DND-41 (cell line): Measurements from ENCODE around the gene DIP2B.

Experiments used
- ATAC-seq: fragments of 200-7000 bp; cut with Tn5 transposase; 3 replicates; pipeline ENCODE4 v1.9.1; 2021; ENCODE audit warnings: low read depth; ENCODE audit not compliant: insufficient read depth
- DNase-seq: peaks from one replicate; pipeline ENCODE4 v3.0.0-alpha.2; 2020
- H2AFZ ChIP-seq: 2 replicates; pipeline ENCODE4 v1.6.0; 2012; ENCODE audit warnings: low read depth, low read length
- H3K27ac ChIP-seq: 2 replicates; pipeline ENCODE4 v1.5.1; 2012; ENCODE audit warnings: low read length, inconsistent platforms
- H3K27me3 ChIP-seq: fragments of 200-600 bp; sonication (generic); 2 replicates; pipeline ENCODE4 v1.6.0; 2012; ENCODE audit warnings: low read length, mild to moderate bottlenecking, inconsistent platforms; ENCODE audit not compliant: insufficient read depth, poor library complexity
- H3K36me3 ChIP-seq: 2 replicates; pipeline ENCODE4 v1.5.1; 2012; ENCODE audit warnings: low read length, inconsistent platforms; ENCODE audit not compliant: insufficient read depth
- H3K4me1 ChIP-seq: 2 replicates; pipeline ENCODE4 v1.5.1; 2012; ENCODE audit warnings: mild to moderate bottlenecking, low read length; ENCODE audit not compliant: insufficient read depth
- H3K4me2 ChIP-seq: 2 replicates; pipeline ENCODE4 v1.6.0; 2012; ENCODE audit warnings: mild to moderate bottlenecking, moderate library complexity, low read length, inconsistent platforms; ENCODE audit not compliant: insufficient read depth
- H3K4me3 ChIP-seq, 2 experiments: fragments of 200-600 bp in 1 of 2; shearing (Covaris generic) in 1 of 2; 2 replicates each; pipeline ENCODE4 v1.5.1; 2012 to 2016; ENCODE audit warnings: inconsistent platforms in 2 of 2, low read length in 2 of 2, mild to moderate bottlenecking in 2 of 2, low read depth in 1 of 2, moderate library complexity in 1 of 2
- H3K79me2 ChIP-seq: 2 replicates; pipeline ENCODE4 v1.6.0; 2012; ENCODE audit warnings: low read length, inconsistent platforms; ENCODE audit not compliant: insufficient read depth
- H3K9ac ChIP-seq: 2 replicates; pipeline ENCODE4 v1.6.0; 2012; ENCODE audit warnings: low read depth, mild to moderate bottlenecking, inconsistent platforms, low read length, moderate library complexity
- H3K9me3 ChIP-seq: 2 replicates; pipeline ENCODE4 v1.5.1; 2012; ENCODE audit warnings: low read length, moderate library complexity, mild to moderate bottlenecking, inconsistent platforms; ENCODE audit not compliant: insufficient read depth, severe bottlenecking
- H4K20me1 ChIP-seq: 2 replicates; pipeline ENCODE4 v1.6.0; 2012; ENCODE audit warnings: low read length; ENCODE audit not compliant: insufficient read depth
- EZH2 ChIP-seq: IDR thresholded peaks from 3 replicates; pipeline ENCODE4 v1.6.1; 2012; ENCODE audit warnings: borderline replicate concordance, low read depth, mild to moderate bottlenecking, moderate library complexity, low read length, inconsistent platforms; ENCODE audit not compliant: severe bottlenecking
- TF ChIP-seq, protein P1 (sequence below): IDR thresholded peaks from 2 replicates; pipeline ENCODE4 v1.5.1; 2012; ENCODE audit warnings: borderline replicate concordance, low read length, moderate library complexity, mild to moderate bottlenecking; ENCODE audit not compliant: poor library complexity, severe bottlenecking; ENCODE audit errors: extremely low read depth

DIP2B gene

DNA sequence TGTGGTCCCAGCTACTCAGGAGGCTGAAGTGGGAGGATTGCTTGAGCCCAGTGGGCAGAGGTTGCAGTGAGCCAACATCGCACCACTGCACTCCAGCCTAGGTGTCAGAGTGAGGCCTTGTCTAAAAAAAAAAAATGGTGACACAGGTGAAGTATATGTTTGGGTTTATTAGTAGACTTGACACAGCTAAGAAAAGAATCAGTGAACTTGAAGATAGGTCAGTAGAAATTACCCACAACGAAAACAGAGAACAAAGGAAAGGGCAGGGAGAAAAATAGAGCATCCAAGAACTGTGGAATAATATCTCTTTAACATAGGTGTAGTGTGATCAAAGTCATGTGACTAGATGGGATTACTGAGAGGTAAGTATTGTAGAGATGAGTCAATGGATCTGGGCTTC lies 282.8 kb downstream of the DIP2B start:
- H3K9ac ChIP-seq = no peak overlapping the region
- peaks cover 6% of the 10 kb centered on the region for H3K9me3 ChIP-seq
- H3K4me2 ChIP-seq = no peak overlapping the region
- H3K79me2 ChIP-seq = peaks cover 50% of the 10 kb centered on the region
- no peaks in the 10 kb centered on the region for H3K4me1 ChIP-seq
- TF ChIP-seq, protein P1, sequence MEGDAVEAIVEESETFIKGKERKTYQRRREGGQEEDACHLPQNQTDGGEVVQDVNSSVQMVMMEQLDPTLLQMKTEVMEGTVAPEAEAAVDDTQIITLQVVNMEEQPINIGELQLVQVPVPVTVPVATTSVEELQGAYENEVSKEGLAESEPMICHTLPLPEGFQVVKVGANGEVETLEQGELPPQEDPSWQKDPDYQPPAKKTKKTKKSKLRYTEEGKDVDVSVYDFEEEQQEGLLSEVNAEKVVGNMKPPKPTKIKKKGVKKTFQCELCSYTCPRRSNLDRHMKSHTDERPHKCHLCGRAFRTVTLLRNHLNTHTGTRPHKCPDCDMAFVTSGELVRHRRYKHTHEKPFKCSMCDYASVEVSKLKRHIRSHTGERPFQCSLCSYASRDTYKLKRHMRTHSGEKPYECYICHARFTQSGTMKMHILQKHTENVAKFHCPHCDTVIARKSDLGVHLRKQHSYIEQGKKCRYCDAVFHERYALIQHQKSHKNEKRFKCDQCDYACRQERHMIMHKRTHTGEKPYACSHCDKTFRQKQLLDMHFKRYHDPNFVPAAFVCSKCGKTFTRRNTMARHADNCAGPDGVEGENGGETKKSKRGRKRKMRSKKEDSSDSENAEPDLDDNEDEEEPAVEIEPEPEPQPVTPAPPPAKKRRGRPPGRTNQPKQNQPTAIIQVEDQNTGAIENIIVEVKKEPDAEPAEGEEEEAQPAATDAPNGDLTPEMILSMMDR = no peak
- TF ChIP-seq EZH2 = no peak
- H4K20me1 ChIP-seq = no peaks in the 10 kb centered on the region
- no peak overlapping the region for H3K27ac ChIP-seq
- H3K27me3 ChIP-seq = no peaks in the 10 kb centered on the region
- peaks cover 31% of the 10 kb centered on the region for H3K36me3 ChIP-seq
- ATAC-seq (no peak), DNase-seq (no peak)
- no peak overlapping the region for H2AFZ ChIP-seq
- no peak overlapping the region for H3K4me3 ChIP-seq

DNA sequence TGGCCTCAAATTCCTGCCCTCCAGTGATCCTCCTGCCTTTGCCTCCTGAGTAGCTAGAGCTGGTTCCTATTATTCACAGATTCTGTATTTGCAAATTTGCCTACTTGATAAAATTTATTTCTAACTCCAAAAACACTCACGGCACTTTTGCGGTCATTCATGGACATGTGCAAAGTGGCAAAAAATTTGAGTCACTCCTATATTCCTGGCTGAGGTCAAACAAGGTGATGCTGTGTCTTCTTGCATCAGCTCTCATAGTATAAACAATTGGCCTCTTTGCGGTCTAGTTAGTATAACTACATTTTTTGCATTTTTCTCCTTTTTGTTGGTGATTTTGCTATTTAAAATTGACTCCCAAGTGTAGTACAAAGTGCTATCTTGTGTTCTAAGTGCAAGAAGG lies 283.8 kb downstream of the DIP2B start:
- Histone ChIP-seq H3K27me3 (no peaks in the 10 kb centered on the region), H2AFZ (no peak overlapping the region), H3K27ac (no peak overlapping the region), H3K36me3 (peaks cover 26% of the 10 kb centered on the region), H3K79me2 (peaks cover 55% of the 10 kb centered on the region), H3K4me1 (no peaks in the 10 kb centered on the region), H3K9ac (no peak overlapping the region), H3K9me3 (peaks cover 6% of the 10 kb centered on the region), H4K20me1 (no peaks in the 10 kb centered on the region), H3K4me2 (no peak overlapping the region), H3K4me3 (no peak overlapping the region)
- DNase-seq = no peak
- TF ChIP-seq EZH2 = no peak
- TF ChIP-seq, protein P1 = no peak
- no peak for ATAC-seq

DNA sequence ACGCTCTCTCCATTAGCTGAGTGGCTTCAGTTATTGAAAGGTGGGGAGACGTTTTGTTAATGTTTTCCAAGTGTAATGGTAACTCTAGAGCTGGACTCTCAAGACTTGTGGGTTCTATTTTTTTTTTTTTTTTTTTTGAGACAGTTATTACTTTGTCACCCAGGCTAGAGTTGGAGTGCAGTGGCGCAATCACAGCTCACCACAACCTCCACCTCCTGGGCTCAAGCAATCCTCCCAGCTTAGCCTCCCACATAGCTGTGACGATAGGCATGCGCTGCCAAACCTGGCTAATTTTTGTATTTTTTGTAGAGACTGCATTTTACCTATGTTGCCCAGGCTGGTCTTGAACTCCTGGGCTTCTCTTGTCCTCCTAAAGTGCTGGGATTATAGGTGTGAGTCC lies 285.3 kb downstream of the DIP2B start:
- H3K4me1 ChIP-seq = no peaks in the 10 kb centered on the region
- peaks cover 27% of the 10 kb centered on the region for H3K36me3 ChIP-seq
- TF ChIP-seq EZH2 = no peak
- TF ChIP-seq, protein P1 = no peak
- DNase-seq (no peak), ATAC-seq (no peak)
- H3K9ac ChIP-seq = no peak overlapping the region
- H3K4me3 ChIP-seq = no peak overlapping the region
- H3K79me2 ChIP-seq = peaks cover 52% of the 10 kb centered on the region
- H2AFZ ChIP-seq = no peak overlapping the region
- no peaks in the 10 kb centered on the region for H3K27me3 ChIP-seq
- no peak overlapping the region for H3K27ac ChIP-seq
- H3K9me3 ChIP-seq = peaks cover 6% of the 10 kb centered on the region
- H4K20me1 ChIP-seq = no peaks in the 10 kb centered on the region
- H3K4me2 ChIP-seq = no peak overlapping the region
